Hematopoietic multipotent progenitor cell treated with erythropoietin and hydrocortisone succinate and interleukin-3 and kit ligand, for 4 days (in vitro differentiated cells): Measurements from ENCODE around the gene MYO3B.

Experiments
- DNase-seq: peaks from one replicate; pipeline ENCODE4 v3.0.0-alpha.2; 2015

MYO3B gene

DNA sequence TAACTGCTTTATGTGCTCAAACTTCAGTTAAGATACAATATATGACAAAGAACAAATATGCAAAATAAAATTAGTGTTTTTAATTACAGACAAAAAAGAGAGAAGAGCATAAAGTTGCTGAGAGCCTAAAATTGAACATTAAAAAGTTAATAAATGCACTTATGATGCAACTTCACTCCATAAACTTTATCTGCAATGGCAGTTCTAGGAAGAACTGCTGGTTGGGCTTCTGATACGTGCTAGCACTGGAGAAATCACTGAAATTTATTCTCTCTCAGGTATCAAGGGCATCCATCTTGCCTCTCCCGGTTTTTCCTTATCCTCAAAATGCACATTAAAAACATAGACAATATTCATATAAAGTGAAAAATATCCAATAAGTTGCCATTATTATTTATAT, 35.7 kb downstream of the MYO3B start:
- no peak for DNase-seq

DNA sequence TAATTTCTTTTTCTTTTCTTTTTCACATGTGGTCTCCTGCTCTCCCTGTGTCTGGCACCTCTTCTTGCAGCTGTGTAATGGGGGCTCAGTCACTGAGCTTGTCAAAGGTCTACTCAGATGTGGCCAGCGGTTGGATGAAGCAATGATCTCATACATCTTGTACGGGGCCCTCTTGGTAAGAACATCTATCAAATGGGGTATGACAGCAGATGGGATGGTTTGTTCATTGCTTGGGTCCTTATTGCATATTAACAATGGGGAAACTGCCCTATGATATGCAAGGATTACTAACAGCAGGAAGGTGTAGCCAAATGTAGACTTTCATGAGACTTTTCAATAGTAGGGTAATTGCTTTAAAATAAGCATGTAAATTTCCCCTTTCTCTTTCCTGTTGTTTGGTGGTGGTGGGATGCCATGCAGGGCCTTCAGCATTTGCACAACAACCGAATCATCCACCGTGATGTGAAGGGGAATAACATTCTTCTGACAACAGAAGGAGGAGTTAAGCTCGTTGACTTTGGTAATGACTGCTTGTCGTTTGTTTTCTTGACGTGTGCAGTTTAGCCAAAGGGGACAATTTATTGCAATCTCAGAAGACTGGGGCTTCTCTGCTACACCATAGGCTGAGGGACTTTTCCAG, 36.5 kb downstream of the MYO3B start:
- no peak for DNase-seq

- no peak for DNase-seq
Observed at GRCh38 chr2:170215021-170215420, 37.1 kb downstream of the MYO3B start.

DNA sequence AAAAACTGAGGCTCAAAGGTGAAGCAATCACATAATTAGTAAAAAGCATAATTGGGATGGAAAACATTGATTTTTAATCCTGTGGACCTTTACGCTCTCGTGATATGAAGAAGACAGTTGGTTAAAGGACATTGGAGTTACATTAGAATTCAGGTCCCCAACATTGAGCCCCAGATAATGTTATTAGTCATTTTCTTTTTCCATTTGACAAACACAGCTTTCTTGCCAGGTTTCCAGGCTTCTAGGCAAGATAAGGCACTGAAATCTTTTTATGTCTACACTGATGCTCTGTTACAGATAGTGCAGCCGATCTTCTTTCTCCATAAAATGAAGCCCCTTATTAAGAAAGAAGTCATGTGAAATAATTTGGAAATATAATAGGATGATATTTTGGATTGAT, 38.5 kb downstream of the MYO3B start:
- DNase-seq = no peak

DNA sequence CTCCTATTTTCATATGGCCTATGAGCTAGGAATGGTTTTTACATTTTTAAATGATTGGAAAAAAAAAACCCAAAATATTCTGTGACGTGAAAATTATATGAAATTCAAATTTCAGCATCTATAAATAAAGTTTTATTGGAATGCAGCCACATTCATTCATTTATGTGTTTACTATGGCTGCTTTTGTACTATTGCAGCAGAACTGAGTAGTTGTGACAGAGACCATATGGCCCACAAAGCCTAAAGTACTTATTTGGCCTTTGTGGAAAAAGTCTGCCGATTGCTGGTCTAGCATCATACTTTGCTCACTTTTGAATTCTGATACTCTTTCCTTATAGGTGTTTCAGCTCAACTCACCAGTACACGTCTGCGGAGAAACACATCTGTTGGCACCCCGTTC, 39.0 kb downstream of the MYO3B start:
- DNase-seq = no peak

- DNase-seq = no peak
Observed at GRCh38 chr2:170217778-170218251, 39.9 kb downstream of the MYO3B start.

GRCh38 chr2:170218456-170218855, 40.5 kb downstream of the MYO3B start:
- DNase-seq = no peak

DNA sequence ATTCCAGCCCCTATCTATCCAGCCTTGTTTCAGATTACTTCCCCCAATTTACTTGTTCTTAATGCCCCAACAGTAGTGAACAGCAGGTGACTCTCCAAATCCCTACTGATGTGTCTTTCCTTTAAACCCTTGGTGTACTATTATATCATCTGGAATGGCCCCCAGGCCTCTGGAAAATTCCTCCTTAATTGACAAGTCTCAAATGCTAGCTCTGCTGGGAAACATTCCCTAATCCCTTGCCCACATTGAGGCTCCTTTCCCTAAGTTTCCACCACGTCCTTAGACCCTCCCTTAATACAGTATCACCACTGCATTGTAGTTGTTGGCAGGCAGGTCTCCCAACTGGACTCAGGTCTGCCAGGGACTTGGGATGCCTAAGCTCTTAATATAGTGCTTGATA, 41.0 kb downstream of the MYO3B start:
- DNase-seq = no peak

GRCh38 chr2:170221317-170222288, 43.7 kb downstream of the MYO3B start:
- no peak for DNase-seq

GRCh38 chr2:170222298-170222697, 44.4 kb downstream of the MYO3B start:
- DNase-seq = no peak

- DNase-seq = no peak
Observed at GRCh38 chr2:170222842-170223241, 44.9 kb downstream of the MYO3B start.

DNA sequence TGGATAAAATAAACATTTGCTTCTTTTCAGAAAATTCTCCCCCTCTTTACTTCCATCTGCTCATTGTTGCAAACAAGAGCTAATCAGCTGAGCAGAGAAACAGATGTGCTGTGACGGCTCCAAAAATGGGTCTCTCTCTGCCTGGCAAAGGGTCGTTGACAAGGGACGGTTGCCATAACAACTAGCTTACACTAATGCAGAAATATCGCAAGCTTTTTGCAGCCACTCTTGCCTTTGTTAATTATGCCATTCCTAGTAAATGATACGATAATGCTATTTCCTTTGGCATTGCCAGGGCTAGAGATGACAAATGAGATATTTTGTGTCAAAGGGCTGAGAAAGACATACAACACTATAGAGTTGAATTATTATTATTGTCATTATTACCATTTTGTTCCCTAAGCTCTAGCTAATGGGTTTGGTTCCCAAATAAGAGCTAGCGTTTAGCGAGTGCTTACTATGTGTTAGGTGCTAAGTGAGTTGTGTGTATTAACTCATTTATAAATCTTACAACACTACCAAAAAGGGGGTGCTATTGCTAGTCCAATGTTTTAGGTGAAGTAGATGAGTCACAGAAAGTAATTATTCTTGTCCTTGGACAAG, 46.8 kb downstream of the MYO3B start:
- DNase-seq = no peak

DNA sequence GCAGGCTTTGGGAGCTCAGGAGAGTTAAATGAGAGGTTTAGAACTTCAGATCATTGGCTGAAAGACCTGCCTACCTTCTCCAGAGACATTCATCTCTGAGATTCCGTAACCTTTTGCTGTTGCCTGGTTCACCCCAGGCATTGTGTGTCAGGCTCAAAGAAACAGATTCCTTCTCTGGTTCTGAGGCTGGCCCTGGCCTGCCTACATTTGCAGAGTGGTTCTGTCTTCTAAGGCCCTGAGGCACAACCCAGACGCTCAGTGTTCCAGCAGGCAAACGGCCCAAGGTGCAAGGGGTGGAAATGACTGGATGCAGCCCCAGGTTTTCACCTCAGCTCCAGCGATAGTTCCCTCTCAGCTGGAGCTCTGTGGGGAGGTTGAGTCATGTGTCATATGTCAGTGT, 48.3 kb downstream of the MYO3B start:
- no peak for DNase-seq

DNA sequence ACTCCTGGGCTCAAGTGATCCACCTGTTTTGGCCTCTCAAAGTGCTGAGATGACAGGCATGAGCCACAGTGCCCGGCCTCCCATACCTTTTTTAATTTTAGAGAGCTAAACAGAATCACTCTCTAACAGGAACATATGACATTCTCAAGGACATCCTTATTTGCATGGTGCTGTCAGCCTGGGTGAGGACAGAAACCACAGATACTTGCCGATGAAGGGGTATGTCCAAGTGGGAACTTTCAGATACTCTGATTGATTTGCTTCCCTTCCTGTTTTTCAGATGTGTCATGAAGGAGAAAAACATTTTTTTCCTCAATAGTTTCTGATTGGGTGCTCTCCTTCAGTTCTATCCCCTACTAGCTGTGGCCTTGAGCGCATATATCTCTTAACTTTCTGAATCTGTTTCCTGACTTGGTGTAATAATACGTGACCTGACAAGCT, 49.6 kb downstream of the MYO3B start:
- no peak for DNase-seq

- DNase-seq = no peak
Observed at GRCh38 chr2:170227951-170228350, 50.0 kb downstream of the MYO3B start.

DNA sequence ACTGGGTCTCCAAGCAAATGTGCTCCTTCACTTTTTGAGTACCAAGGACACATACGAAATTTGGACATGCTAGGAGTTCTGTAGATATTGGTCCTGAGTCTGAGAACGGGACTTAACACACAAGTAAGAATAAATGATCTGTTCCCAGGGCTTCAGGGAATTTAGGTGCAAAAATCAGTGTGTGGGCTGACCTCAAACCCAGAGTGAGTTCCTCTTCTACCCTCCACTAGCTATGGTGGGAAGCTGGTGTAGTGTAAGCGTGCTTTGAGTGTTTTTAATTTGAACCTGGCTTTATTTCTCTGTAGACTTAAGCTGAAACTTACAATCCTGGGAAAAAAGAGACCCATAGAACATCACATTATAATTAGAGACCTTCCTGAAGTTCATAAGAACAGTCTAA, 50.5 kb downstream of the MYO3B start:
- DNase-seq = no peak

GRCh38 chr2:170229125-170229524, 51.2 kb downstream of the MYO3B start:
- DNase-seq = no peak

DNA sequence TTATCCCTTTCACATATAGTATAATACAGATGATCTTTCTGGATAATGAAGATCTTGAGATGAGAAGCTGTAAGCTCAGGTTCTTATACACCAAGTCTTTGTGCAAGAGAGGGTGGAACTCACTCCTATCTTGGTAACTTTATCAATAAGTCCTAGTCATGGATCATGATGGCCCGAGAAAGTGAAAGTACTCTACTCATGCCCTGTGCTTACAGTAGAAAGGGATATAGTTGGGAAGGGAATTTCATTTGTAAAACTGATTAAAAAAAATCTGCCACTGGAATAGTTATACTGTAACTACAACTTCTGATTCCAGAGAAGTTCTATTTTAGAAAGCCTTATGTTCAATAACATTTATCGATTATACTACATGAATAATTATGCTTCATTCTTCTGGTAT, 51.8 kb downstream of the MYO3B start:
- no peak for DNase-seq

GRCh38 chr2:170235860-170236679, 58.1 kb downstream of the MYO3B start:
- DNase-seq = peak; percentile 79

DNA sequence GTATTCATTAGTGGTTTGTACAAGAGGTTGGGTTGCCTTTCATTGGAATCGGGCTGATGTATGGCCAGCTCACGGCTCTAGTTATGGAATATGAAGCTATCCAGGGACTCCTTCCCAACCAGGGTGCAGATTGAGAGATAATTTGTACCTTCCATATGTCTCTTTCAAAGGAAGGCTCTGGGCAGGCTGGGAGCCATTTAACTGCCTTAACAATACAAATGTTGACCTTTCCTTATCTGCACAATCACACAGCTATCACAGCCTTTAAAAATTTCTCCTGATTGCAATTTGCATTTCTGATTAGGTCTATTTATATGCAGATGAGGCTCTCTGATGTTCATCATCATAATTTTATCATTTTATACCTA, 58.7 kb downstream of the MYO3B start:
- no peak for DNase-seq

DNA sequence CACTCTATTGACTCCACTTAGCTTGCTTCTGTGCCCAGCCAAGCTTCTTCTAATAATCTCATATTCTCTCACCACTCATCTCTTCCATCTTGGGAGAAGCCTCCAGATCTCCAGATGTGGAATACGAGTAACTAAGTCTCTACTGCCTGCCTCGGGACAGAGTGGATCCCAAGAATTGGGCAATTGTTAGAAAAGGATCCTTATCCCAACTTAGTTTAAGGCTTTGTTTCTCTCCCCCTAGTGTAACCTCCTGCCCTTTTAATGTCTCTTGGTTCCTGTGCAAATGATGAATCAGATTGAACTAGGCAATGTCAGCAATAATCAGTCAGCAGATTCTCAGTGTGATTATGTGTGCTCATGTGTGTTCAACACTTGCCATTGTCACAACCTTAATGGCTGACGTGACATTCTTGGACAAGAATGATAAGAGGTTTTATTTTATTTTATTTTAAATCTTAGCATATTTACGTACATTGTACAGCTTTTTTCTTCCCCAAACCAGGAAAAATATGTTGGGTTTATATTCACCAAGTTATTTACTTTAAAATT, 59.7 kb downstream of the MYO3B start:
- no peak for DNase-seq

DNA sequence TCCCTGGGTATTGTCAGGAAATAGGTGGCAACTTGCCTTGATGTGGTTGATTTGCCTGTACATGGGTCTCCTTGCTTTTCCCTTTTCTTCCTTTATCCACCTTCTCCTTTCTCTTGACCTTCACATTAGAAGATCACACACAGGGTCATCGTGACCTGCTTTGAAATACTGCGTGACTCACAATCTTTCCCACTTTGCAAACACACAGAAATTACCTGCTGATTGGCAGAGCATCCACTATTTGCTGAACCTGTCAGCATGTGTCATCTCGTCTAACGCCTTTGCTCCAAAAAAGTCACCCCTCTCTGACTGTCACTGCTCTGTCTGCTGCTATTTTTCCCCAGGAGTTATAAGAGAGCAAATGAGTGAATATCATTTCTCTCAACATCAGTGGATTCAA, 60.8 kb downstream of the MYO3B start:
- no peak for DNase-seq

- no peak for DNase-seq
Observed at GRCh38 chr2:170240629-170241028, 62.7 kb downstream of the MYO3B start.
